Measurements from ENCODE around the gene GSS.

The GSS gene

GRCh38 chr20:34987288-34988190 is 31.9 kb upstream of the GSS start:
- no peak for TF ChIP-seq ZNF274 (IDR thresholded peaks at IDR 0.05; ENCODE audit: low read depth, low read length)
- no peak overlapping the region for H3K4me3 ChIP-seq (ENCODE audit: low read length)

- no peak for TF ChIP-seq ZNF274 (IDR thresholded peaks at IDR 0.05; ENCODE audit: low read depth, low read length)
Measured at GRCh38 chr20:34986311-34987287, 31.0 kb upstream of the GSS start.

GRCh38 chr20:34985461-34986310 is 30.1 kb upstream of the GSS start:
- no peak overlapping the region for H3K4me3 ChIP-seq (ENCODE audit: low read length)
- TF ChIP-seq ZNF274 (IDR thresholded peaks at IDR 0.05; ENCODE audit: low read depth, low read length): no peak

More at GRCh38 chr20:34986311-34987287, 31.0 kb upstream of the GSS start:
- no peak overlapping the region for H3K4me3 ChIP-seq (ENCODE audit: low read length)

- TF ChIP-seq ZNF274 (IDR thresholded peaks at IDR 0.05; ENCODE audit: low read depth, low read length): no peak
- H3K4me3 ChIP-seq (ENCODE audit: low read length): no peak overlapping the region
Measured at GRCh38 chr20:34984756-34985261, 29.2 kb upstream of the GSS start.

- no peak for TF ChIP-seq ZNF274 (IDR thresholded peaks at IDR 0.05; ENCODE audit: low read depth, low read length)
- H3K4me3 ChIP-seq (ENCODE audit: low read length): no peak overlapping the region
Measured at GRCh38 chr20:34983995-34984735, 28.6 kb upstream of the GSS start.

GRCh38 chr20:34983089-34983820 is 27.6 kb upstream of the GSS start:
- no peak overlapping the region for H3K4me3 ChIP-seq (ENCODE audit: low read length)
- no peak for TF ChIP-seq ZNF274 (IDR thresholded peaks at IDR 0.05; ENCODE audit: low read depth, low read length)

GRCh38 chr20:34982270-34983088 is 26.9 kb upstream of the GSS start:
- TF ChIP-seq ZNF274 (IDR thresholded peaks at IDR 0.05; ENCODE audit: low read depth, low read length): no peak
- H3K4me3 ChIP-seq (ENCODE audit: low read length): no peak overlapping the region

GRCh38 chr20:34980543-34981233 is 25.1 kb upstream of the GSS start:
- no peak for TF ChIP-seq ZNF274 (IDR thresholded peaks at IDR 0.05; ENCODE audit: low read depth, low read length)

GRCh38 chr20:34979366-34980153 is 24.0 kb upstream of the GSS start:
- H3K4me3 ChIP-seq (ENCODE audit: low read length): no peak overlapping the region
- no peak for TF ChIP-seq ZNF274 (IDR thresholded peaks at IDR 0.05; ENCODE audit: low read depth, low read length)

More at GRCh38 chr20:34980543-34981233, 25.1 kb upstream of the GSS start:
- H3K4me3 ChIP-seq (ENCODE audit: low read length): no peak overlapping the region

GRCh38 chr20:34978092-34978744 is 22.6 kb upstream of the GSS start:
- no peak overlapping the region for H3K4me3 ChIP-seq (ENCODE audit: low read length)
- no peak for TF ChIP-seq ZNF274 (IDR thresholded peaks at IDR 0.05; ENCODE audit: low read depth, low read length)
